Activated T-helper 1 cell treated with anti-CD3 and anti-CD28 coated beads, Interleukin-12 subunit alpha, Interleukin-12 subunit beta, Interleukin-2, Interleukin-4 antibody, amounts not matched to agents 30 ng/mL and 10 ng/mL and 1 ng/mL, durations not matched to agents 14 hours and 24 hours and 36 hours (primary cell): ENCODE measurements around the gene UROC1. TPM values are rescaled to one million over a fixed set of nuclear protein-coding genes. Genes with fewer than 3 reads are reported as not detected.
A peak's percentile ranks its signal among the peaks of the same experiment; 100 is the strongest.

Source experiments
- DNase-seq: peaks from one replicate; pipeline ENCODE4 v3.0.0; 2021; ENCODE audit warnings: low spot score
- H3K27ac Mint-ChIP-seq: one replicate; pipeline ENCODE4 v1.8.0; 2021; ENCODE audit warnings: mild to moderate bottlenecking, mixed read lengths
- H3K27me3 Mint-ChIP-seq: one replicate; pipeline ENCODE4 v1.8.0; 2022; ENCODE audit warnings: mild to moderate bottlenecking, moderate library complexity, mixed read lengths; ENCODE audit not compliant: insufficient read depth
- H3K36me3 Mint-ChIP-seq: one replicate; pipeline ENCODE4 v1.8.0; 2021; ENCODE audit warnings: low read depth, mixed read lengths
- H3K4me1 Mint-ChIP-seq: one replicate; pipeline ENCODE4 v1.8.0; 2021; ENCODE audit warnings: low read depth, mixed read lengths
- H3K4me3 Mint-ChIP-seq: one replicate; pipeline ENCODE4 v1.8.0; 2021; ENCODE audit warnings: mild to moderate bottlenecking, moderate library complexity, mixed read lengths
- H3K9me3 Mint-ChIP-seq: one replicate; pipeline ENCODE4 v1.8.0; 2021; ENCODE audit warnings: mixed read lengths
- intact Hi-C: fragments of 100-400 bp; cut with micrococcal nuclease; formaldehyde crosslinking; loops from one replicate; pipeline ENCODE4 v1.15.1; 2024
- total RNA-seq: library from RNA; stranded (reverse); gene quantifications from 2 replicates; pipeline ENCODE4 v1.2.3, GENCODE V29; 2022

The UROC1 gene
- total RNA-seq, 1 donor from 2014 or later, result not detected

GRCh38 chr3:126479642-126480041 lies 37.9 kb downstream of the UROC1 start:
- Mint-ChIP-seq H3K4me3 (no peak overlapping the region), H3K36me3 (no peaks in the 10 kb centered on the region), H3K27me3 (peaks cover 4% of the 10 kb centered on the region), H3K9me3 (no peaks in the 10 kb centered on the region), H3K27ac (no peak overlapping the region), H3K4me1 (peaks cover under 1% of the 10 kb centered on the region)
- DNase-seq, result no peak
- intact Hi-C loops, result loop anchor here (5.0 to 10.0 kb wide), 3 partner anchors 128 to 1575 kb away; partner anchors contain the start of gene SEC61A1

DNA sequence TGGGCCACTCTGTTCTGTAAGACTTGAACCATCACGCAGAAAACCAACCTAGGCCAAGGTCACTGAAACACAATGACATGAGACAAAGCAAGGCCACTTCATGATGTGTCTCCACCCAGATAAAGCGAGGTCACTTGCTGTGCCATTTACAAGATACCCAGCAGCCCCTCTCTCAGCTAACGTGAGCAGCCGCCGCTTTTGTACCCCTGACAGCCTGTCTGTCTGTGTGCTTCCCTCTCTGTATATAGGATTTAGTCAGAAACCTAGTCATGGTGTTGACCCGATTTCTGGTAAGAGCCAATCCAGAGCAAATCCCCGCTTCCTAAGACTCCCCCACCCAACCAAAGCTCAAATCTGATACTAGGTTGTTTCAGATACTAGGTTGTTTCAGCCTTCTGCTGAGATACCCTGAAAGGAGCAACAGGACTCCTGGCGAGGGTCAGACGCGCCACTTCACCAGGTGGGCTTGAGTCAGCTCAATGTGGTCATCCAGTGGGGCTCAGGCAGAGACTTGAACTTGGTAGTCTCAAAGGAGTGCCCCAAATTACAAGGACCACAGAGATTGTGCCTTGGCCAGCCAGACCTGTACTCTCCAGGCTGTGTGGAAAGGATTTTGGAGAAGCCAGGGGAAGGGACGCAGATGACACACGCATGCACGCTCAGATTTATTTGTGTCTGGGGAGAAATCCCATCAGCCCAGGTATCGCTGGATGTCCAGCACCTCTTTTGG lies 38.8 kb downstream of the UROC1 start:
- Mint-ChIP-seq H3K27me3 (peaks cover 2% of the 10 kb centered on the region), H3K4me1 (peaks cover 8% of the 10 kb centered on the region), H3K9me3 (no peaks in the 10 kb centered on the region), H3K4me3 (no peak overlapping the region), H3K36me3 (peaks cover under 1% of the 10 kb centered on the region), H3K27ac (no peak overlapping the region)
- no peak for DNase-seq
- intact Hi-C loops, result loop anchor here (5.0 to 10.0 kb wide), 3 partner anchors 129 to 1576 kb away; partner anchors contain the start of gene SEC61A1

GRCh38 chr3:126477061-126477380 lies 40.6 kb downstream of the UROC1 start:
- Mint-ChIP-seq H3K9me3 (no peaks in the 10 kb centered on the region), H3K36me3 (peaks cover 12% of the 10 kb centered on the region), H3K4me1 (peaks cover 26% of the 10 kb centered on the region), H3K4me3 (peak overlapping the region; percentile 77), H3K27me3 (peaks cover 2% of the 10 kb centered on the region), H3K27ac (peak overlapping the region; percentile 75)
- intact Hi-C loops, result loop anchor here (2.0 to 10.0 kb wide), 6 partner anchors 130 to 1676 kb away; partner anchors contain the start of genes EEFSEC, SEC61A1 and TPRA1
- DNase-seq, result no peak

GRCh38 chr3:126476166-126477060 lies 41.2 kb downstream of the UROC1 start:
- H3K27me3 Mint-ChIP-seq, result peaks cover 2% of the 10 kb centered on the region
- DNase-seq, result no peak

DNA sequence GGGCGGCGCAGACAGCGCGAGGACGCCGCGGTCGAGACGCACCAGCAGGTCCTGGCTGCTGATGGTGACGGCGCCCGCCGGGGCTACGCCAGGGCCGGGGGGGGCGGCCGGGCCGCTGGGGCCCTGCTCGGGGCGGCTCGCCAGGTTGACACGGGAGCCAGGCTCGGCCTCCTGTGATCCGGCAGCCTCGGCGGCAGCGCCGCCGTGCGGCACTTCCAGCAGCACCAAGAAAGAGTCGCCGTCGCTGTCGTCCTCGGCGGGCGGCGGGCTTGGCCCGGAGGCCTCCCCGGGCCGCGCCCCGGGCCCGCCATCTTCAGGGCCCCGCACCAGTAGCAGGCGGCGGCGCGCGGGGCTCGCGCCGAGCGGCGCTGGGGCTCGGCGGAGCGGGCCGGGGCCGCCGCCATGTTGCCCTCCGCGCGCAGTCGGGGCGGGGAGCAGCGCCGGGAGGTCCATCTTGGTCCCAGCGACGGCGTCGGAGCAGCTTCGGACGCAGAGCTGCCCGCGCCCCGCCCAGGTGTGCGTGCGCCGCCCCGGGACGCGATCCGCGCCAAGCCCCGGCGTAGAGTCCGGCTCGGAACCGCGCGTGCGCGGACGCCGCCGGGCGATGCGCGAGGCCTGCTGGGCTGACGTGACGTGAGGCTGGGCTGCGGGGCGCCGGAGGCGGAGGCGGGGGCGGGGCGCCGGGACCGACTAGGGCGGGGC lies 42.0 kb downstream of the UROC1 start, which contains the start of gene ZXDC:
Gene ZXDC, minus strand, starts transcription at position 479 of the 702 bp plus-strand sequence. Its CDS starts 26 bp downstream, at position 453.
- H3K4me3 Mint-ChIP-seq, result peak within 1 kb of the TSS; percentile 93
- H3K9me3 Mint-ChIP-seq, result no peaks in the 10 kb centered on the region
- H3K27me3 Mint-ChIP-seq, result peaks cover under 1% of the 10 kb centered on the region
- peak within 1 kb of the TSS; percentile 88 for H3K27ac Mint-ChIP-seq
- intact Hi-C loops, result loop anchor here (1.0 to 10.0 kb wide), 12 partner anchors 118 to 1677 kb away; partner anchors contain the start of genes CHCHD6, EEFSEC, KLF15 and MCM2
- peak; percentile 92 for DNase-seq
- H3K4me1 Mint-ChIP-seq, result peaks cover 28% of the 10 kb centered on the region
- H3K36me3 Mint-ChIP-seq, result peaks cover 21% of the 10 kb centered on the region

More at GRCh38 chr3:126476166-126477060, 41.2 kb downstream of the UROC1 start:
- Mint-ChIP-seq H3K4me3 (peak overlapping the region; percentile 77), H3K4me1 (peaks cover 28% of the 10 kb centered on the region), H3K36me3 (peaks cover 12% of the 10 kb centered on the region), H3K27ac (peak overlapping the region; percentile 65), H3K9me3 (no peaks in the 10 kb centered on the region)
- intact Hi-C loops, result loop anchor here (1.0 to 10.0 kb wide), 9 partner anchors 119 to 1676 kb away; partner anchors contain the start of genes EEFSEC, KLF15, MCM2 and SEC61A1

- Mint-ChIP-seq H3K9me3 (no peaks in the 10 kb centered on the region), H3K27ac (peak overlapping the region; percentile 88), H3K4me1 (peaks cover 31% of the 10 kb centered on the region), H3K27me3 (no peaks in the 10 kb centered on the region), H3K36me3 (peaks cover 28% of the 10 kb centered on the region), H3K4me3 (peak overlapping the region; percentile 93)
- intact Hi-C loops, result loop anchor here (1.0 to 10.0 kb wide), 6 partner anchors 133 to 1580 kb away; partner anchors contain the start of genes CHCHD6, SEC61A1 and SLC41A3
- DNase-seq, result peak; percentile 15
These were observed 42.8 kb downstream of the UROC1 start for GRCh38 chr3:126474498-126475412.

GRCh38 chr3:126473292-126474168 lies 44.0 kb downstream of the UROC1 start:
- intact Hi-C loops, result loop anchor here (2.0 to 10.0 kb wide), 3 partner anchors 231 to 1581 kb away; partner anchors contain the start of genes CHCHD6, SEC61A1 and SLC41A3
- Mint-ChIP-seq H3K4me1 (peaks cover 39% of the 10 kb centered on the region), H3K4me3 (peak overlapping the region; percentile 93), H3K27ac (peak overlapping the region; percentile 15), H3K36me3 (peaks cover 37% of the 10 kb centered on the region), H3K27me3 (no peaks in the 10 kb centered on the region), H3K9me3 (no peaks in the 10 kb centered on the region)
- no peak for DNase-seq

DNA sequence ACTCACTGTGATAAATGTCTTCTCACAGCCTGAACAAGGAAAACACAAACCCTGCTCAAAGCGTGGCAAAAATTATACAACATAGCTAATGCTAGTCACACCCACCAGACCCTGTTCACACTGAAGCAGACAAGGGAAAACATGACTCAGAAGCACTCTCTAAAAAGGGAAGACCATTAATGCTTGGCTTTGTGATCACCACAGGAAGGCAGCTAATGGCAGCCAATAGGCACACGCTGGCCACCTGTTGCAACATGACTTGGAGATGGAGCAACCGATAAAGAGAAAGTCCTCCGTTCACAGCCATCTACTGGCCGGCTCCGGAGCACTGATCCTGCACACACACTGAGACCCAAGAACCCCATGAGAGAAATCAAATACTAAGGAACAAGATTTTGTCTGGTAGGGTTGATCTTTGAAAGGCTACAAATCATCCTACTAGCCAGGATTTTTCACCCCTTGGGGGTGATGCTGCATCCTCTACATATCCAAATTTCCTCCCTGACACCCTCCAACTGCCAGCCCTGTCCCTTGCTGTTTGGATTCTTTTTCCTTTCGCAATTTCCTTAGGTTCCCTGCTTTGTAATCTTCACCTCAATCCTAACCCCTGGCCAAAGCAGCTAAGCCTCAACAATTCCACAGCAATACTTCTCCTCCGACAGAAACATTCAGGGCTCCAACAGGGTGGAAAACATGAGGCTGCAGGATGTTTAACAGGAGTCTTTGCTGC lies 45.1 kb downstream of the UROC1 start:
- peaks cover 44% of the 10 kb centered on the region for H3K36me3 Mint-ChIP-seq
- no peak overlapping the region for H3K27ac Mint-ChIP-seq
- H3K4me1 Mint-ChIP-seq, result peaks cover 46% of the 10 kb centered on the region
- H3K9me3 Mint-ChIP-seq, result no peaks in the 10 kb centered on the region
- H3K27me3 Mint-ChIP-seq, result no peaks in the 10 kb centered on the region
- intact Hi-C loops, result loop anchor here (10.0 kb wide), 1 partner anchor 1582 kb away; the partner anchor contains the start of gene SEC61A1
- no peak for DNase-seq
- H3K4me3 Mint-ChIP-seq, result peak overlapping the region; percentile 93

DNA sequence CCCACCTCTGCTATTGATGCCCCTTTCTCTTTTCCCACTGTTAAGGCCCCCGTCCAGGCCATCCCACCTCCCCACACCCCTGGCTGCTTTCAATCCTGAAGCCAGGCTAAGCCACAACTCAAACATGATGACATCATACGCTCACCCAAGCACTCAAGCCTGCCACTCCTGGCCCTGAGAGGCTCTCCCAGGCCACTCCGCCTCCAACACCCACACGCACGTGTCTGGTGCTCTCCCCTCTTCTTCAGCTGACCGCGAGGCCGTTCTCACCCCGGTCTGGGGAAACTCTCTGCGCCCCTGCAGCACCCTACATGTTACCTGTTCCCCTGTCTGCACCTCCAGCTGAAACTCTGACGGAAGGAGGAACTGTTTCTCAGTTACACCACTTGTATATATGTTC lies 48.1 kb downstream of the UROC1 start:
- intact Hi-C loops, result no loop called here
- Mint-ChIP-seq H3K36me3 (peaks cover 60% of the 10 kb centered on the region), H3K27ac (peak overlapping the region; percentile 66), H3K4me3 (no peak overlapping the region), H3K27me3 (no peaks in the 10 kb centered on the region), H3K9me3 (no peaks in the 10 kb centered on the region), H3K4me1 (peaks cover 49% of the 10 kb centered on the region)
- DNase-seq, result no peak
